ENCODE measurements around the gene SPDEF. TPM values are rescaled to one million over a fixed set of nuclear protein-coding genes. Genes with fewer than 3 reads are reported as not detected.

SPDEF gene
- total and polyA plus RNA-seq, 2 donors (not counting 1 experiment from before 2014, with no cell fraction given), result under 0.01 to 0.03 TPM

DNA sequence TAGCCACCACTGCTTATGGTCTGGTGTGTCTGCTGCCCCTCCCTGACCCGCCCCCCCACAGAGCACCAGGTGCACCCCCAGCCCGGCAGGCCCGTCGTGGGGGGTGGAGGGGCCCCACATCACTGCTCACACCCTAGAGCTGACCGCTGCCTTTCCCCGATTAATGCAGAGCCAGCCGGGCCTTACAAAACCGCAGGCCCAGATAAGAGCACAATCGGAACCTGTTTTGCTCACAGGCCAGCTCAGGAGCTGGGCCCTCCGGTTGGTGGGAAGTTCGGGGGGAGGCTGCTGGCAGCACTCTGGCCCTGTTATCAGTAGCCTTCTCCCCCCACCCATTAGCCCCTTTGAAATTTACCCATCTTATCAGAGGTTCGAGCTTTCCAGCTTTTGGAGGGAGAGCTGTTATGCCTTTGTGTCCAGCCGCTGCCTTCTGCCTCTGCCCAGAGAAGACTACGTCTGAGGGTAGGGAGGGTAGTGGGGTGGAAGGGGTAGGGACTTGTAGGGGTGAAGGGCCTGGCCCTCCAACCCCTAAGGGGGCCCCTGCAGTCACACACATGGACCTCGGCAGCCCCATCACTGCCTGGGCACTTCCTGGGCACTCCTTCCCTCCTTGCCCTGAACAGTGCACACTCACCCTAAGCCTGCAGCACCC is 6.9 kb upstream of the SPDEF start:
- Histone ChIP-seq H2AFZ (ENCODE audit: low read length) (no peak overlapping the region), H3K27me3 (ENCODE audit: control insufficient read depth, insufficient read depth, low read length) (no peaks in the 10 kb centered on the region), H3K27ac (ENCODE audit: insufficient read depth, low read length) (no peak overlapping the region), H3K36me3 (ENCODE audit: control insufficient read depth, insufficient read depth, low read length) (no peaks in the 10 kb centered on the region), H3K4me3 (replicated peaks in 1 of 4; ENCODE audit: control extremely low read depth in 1 of 4, insufficient read depth in 1 of 4, low read depth in 3 of 4, low read length in 4 of 4) (no peak overlapping the region), H3K4me1 (ENCODE audit: control insufficient read depth, extremely low read depth, insufficient read depth, low read length) (peaks cover 3% of the 10 kb centered on the region), H3K9me3 (ENCODE audit: control insufficient read depth, insufficient read depth, low read depth, low read length) (no peaks in the 10 kb centered on the region), H3K9ac (ENCODE audit: insufficient read depth, low read length) (no peak overlapping the region), H3K79me2 (ENCODE audit: control insufficient read depth, insufficient read depth, low read length) (no peaks in the 10 kb centered on the region), H3K4me2 (ENCODE audit: extremely low read depth, insufficient read depth, low read length) (no peak overlapping the region), H4K20me1 (ENCODE audit: control insufficient read depth, extremely low read depth, insufficient read depth, low read length) (no peaks in the 10 kb centered on the region)
- TF ChIP-seq, protein P1, sequence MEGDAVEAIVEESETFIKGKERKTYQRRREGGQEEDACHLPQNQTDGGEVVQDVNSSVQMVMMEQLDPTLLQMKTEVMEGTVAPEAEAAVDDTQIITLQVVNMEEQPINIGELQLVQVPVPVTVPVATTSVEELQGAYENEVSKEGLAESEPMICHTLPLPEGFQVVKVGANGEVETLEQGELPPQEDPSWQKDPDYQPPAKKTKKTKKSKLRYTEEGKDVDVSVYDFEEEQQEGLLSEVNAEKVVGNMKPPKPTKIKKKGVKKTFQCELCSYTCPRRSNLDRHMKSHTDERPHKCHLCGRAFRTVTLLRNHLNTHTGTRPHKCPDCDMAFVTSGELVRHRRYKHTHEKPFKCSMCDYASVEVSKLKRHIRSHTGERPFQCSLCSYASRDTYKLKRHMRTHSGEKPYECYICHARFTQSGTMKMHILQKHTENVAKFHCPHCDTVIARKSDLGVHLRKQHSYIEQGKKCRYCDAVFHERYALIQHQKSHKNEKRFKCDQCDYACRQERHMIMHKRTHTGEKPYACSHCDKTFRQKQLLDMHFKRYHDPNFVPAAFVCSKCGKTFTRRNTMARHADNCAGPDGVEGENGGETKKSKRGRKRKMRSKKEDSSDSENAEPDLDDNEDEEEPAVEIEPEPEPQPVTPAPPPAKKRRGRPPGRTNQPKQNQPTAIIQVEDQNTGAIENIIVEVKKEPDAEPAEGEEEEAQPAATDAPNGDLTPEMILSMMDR (conservative IDR thresholded peaks at IDR 0.05 in 1 of 2, IDR thresholded peaks at IDR 0.05 in 1 of 2; ENCODE audit: low read depth in 1 of 2, low read length in 2 of 2), result no peak
- TF ChIP-seq EZH2 (IDR thresholded peaks at IDR 0.05; ENCODE audit: low read length, missing control alignments), result no peak
- no peak for DNase-seq (ENCODE audit: low read depth in 2 of 2)

DNA sequence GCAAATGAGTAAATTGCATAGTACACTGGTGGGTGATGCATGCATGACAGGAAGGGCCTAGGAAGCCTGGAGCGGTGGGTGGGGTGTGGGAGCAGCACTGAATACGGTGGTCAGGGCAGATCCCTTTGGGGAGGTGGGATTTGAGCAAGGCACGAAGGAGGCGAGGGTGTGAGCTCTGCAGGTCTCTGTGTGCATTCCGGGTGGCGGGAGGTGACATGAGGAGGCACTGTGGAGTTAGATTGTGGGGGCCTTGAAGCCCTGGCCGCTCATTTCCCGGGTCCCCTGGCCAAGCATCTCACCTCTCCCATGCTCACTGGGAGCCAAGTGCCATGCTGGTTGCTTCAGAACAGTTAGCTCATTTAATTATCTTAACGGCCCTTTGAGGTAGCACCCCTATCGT is 6.2 kb upstream of the SPDEF start:
- H3K79me2 ChIP-seq (ENCODE audit: control insufficient read depth, insufficient read depth, low read length), result no peaks in the 10 kb centered on the region
- no peak overlapping the region for H2AFZ ChIP-seq (ENCODE audit: low read length)
- no peak overlapping the region for H3K9ac ChIP-seq (ENCODE audit: insufficient read depth, low read length)
- no peaks in the 10 kb centered on the region for H4K20me1 ChIP-seq (ENCODE audit: control insufficient read depth, extremely low read depth, insufficient read depth, low read length)
- no peak overlapping the region for H3K4me3 ChIP-seq (replicated peaks in 1 of 4; ENCODE audit: control extremely low read depth in 1 of 4, insufficient read depth in 1 of 4, low read depth in 3 of 4, low read length in 4 of 4)
- H3K4me1 ChIP-seq (ENCODE audit: control insufficient read depth, extremely low read depth, insufficient read depth, low read length), result peaks cover 3% of the 10 kb centered on the region
- TF ChIP-seq, protein P1 (conservative IDR thresholded peaks at IDR 0.05 in 1 of 2, IDR thresholded peaks at IDR 0.05 in 1 of 2; ENCODE audit: low read depth in 1 of 2, low read length in 2 of 2), result no peak
- no peak for TF ChIP-seq EZH2 (IDR thresholded peaks at IDR 0.05; ENCODE audit: low read length, missing control alignments)
- H3K27ac ChIP-seq (ENCODE audit: insufficient read depth, low read length), result no peak overlapping the region
- DNase-seq (ENCODE audit: low read depth in 2 of 2), result no peak
- no peak overlapping the region for H3K4me2 ChIP-seq (ENCODE audit: extremely low read depth, insufficient read depth, low read length)
- no peaks in the 10 kb centered on the region for H3K9me3 ChIP-seq (ENCODE audit: control insufficient read depth, insufficient read depth, low read depth, low read length)
- no peaks in the 10 kb centered on the region for H3K36me3 ChIP-seq (ENCODE audit: control insufficient read depth, insufficient read depth, low read length)
- H3K27me3 ChIP-seq (ENCODE audit: control insufficient read depth, insufficient read depth, low read length), result no peaks in the 10 kb centered on the region

DNA sequence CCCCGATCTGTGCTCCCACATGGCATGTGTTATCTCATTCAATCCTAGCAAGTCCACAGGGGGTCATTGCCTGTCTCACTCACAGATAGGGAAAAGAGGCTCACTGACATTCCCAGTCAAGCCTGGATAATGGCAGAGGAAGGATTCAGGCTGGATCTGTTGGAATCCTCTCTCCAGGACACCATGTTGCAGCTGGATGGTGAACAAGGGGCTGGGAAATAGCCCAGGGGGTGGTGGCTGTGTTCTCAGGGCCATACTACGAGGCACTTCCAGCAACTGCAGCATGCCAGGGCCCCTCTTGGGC is 5.0 kb upstream of the SPDEF start:
- no peak overlapping the region for H3K27ac ChIP-seq (ENCODE audit: insufficient read depth, low read length)
- H3K4me3 ChIP-seq (replicated peaks in 1 of 4; ENCODE audit: control extremely low read depth in 1 of 4, insufficient read depth in 1 of 4, low read depth in 3 of 4, low read length in 4 of 4), result no peak overlapping the region
- TF ChIP-seq, protein P1 (conservative IDR thresholded peaks at IDR 0.05 in 1 of 2, IDR thresholded peaks at IDR 0.05 in 1 of 2; ENCODE audit: low read depth in 1 of 2, low read length in 2 of 2), result no peak
- no peak for TF ChIP-seq EZH2 (IDR thresholded peaks at IDR 0.05; ENCODE audit: low read length, missing control alignments)
- no peak overlapping the region for H3K9ac ChIP-seq (ENCODE audit: insufficient read depth, low read length)
- no peak overlapping the region for H2AFZ ChIP-seq (ENCODE audit: low read length)
- no peaks in the 10 kb centered on the region for H3K36me3 ChIP-seq (ENCODE audit: control insufficient read depth, insufficient read depth, low read length)
- H3K4me1 ChIP-seq (ENCODE audit: control insufficient read depth, extremely low read depth, insufficient read depth, low read length), result peaks cover 3% of the 10 kb centered on the region
- DNase-seq (ENCODE audit: low read depth in 2 of 2), result no peak
- H3K4me2 ChIP-seq (ENCODE audit: extremely low read depth, insufficient read depth, low read length), result no peak overlapping the region
- no peaks in the 10 kb centered on the region for H4K20me1 ChIP-seq (ENCODE audit: control insufficient read depth, extremely low read depth, insufficient read depth, low read length)
- H3K9me3 ChIP-seq (ENCODE audit: control insufficient read depth, insufficient read depth, low read depth, low read length), result no peaks in the 10 kb centered on the region
- no peaks in the 10 kb centered on the region for H3K79me2 ChIP-seq (ENCODE audit: control insufficient read depth, insufficient read depth, low read length)
- H3K27me3 ChIP-seq (ENCODE audit: control insufficient read depth, insufficient read depth, low read length), result no peaks in the 10 kb centered on the region

Data from fibroblast of lung (primary cell).